ENCODE data around the gene SIX3. TPM values are rescaled to one million over a fixed set of nuclear protein-coding genes. Genes with fewer than 3 reads are reported as not detected.

The SIX3 gene
- not detected for polyA plus RNA-seq (2012; ENCODE audit: missing spikeins)

- FAIRE-seq (no peak), DNase-seq (ENCODE audit: insufficient read length) (no peak)
- no peak for TF ChIP-seq POLR2AphosphoS5 (IDR thresholded peaks at IDR 0.05; ENCODE audit: low read depth, low read length)
- TF ChIP-seq POLR2A (IDR thresholded peaks at IDR 0.05; ENCODE audit: low read depth, low read length), result no peak
- TF ChIP-seq TAF1 (IDR thresholded peaks at IDR 0.05; ENCODE audit: borderline replicate concordance, low read depth, low read length), result no peak
Measured at GRCh38 chr2:44941551-44942234, at the start of gene SIX3. Gene SIX3 (plus strand): TSS chr2:44941702. CDS start chr2:44942105, 403 bp downstream.

GRCh38 chr2:44894058-44894457 is 47.4 kb upstream of the SIX3 start:
- no peak for DNase-seq (ENCODE audit: insufficient read length)
- no peak for FAIRE-seq
- no peak for TF ChIP-seq POLR2AphosphoS5 (IDR thresholded peaks at IDR 0.05; ENCODE audit: low read depth, low read length)
- no peak for TF ChIP-seq POLR2A (IDR thresholded peaks at IDR 0.05; ENCODE audit: low read depth, low read length)
- no peak for TF ChIP-seq TAF1 (IDR thresholded peaks at IDR 0.05; ENCODE audit: borderline replicate concordance, low read depth, low read length)

DNA sequence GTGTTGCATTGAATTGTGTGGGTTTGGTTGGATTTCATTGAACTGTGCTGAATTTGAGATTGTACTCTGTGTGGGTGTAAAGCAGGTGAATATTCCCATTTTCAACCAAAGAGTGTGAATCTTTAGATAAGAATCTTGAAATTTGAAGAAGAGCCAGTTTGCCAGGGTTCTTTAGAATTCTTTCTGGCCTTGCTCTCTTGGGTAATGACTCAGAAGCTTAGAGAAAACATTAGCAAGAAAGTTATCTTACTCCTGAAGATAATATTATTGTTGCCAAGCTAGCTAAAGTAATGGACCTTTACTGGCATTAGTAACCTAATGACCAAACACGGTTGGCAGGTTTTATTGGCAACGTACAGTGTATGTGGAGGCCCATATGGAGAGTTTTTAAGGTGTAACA is 46.4 kb upstream of the SIX3 start:
- no peak for DNase-seq (ENCODE audit: insufficient read length)
- FAIRE-seq, result no peak
- TF ChIP-seq POLR2AphosphoS5 (IDR thresholded peaks at IDR 0.05; ENCODE audit: low read depth, low read length), result no peak

GRCh38 chr2:44897406-44897805 is 44.1 kb upstream of the SIX3 start:
- DNase-seq (ENCODE audit: insufficient read length), result no peak
- no peak for FAIRE-seq

DNA sequence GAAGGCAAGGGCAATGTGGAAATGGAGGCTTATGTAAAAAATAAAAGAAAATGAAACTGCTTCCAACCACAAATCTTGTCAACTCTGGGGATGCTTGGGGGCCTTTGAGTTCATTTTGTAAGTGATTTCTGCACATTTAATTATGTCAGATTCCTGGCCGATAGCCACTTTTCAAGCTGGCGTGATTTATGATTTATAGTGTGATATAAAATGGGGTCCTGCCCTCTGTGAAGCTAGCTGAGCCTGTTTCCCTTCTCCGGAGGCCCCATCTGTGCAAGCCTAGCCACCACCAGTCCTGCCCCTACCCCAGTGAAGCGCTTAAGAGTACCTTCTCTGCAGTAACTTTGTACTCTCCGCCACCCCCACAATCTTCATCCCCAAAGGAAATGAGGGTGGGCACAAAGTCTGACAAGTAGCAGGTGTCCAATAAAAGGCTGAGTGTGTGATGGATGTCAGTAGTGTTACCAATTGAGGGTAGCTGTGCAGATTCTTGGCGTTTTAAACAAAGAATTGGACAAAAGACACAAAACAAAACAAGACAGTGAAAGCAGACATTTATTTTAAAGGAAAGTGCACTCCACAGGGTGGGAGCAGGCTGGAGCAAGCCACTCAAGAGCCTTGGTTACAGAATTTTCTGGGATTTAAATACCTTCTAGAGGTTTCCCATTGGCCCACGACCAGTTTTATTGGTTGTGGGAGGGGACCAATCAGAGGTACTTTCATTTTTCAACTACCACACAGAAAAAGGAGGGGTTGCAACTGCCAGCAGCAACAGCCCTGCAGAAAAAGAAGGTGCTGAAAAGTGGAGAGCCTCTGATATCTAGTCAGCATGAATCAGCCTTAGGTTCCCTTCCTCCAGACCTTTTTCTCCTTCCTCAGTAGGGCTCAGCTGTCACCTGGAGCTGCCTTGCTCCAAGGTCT is 39.0 kb upstream of the SIX3 start:
- TF ChIP-seq POLR2AphosphoS5 (IDR thresholded peaks at IDR 0.05; ENCODE audit: low read depth, low read length) (no peak), POLR2A (IDR thresholded peaks at IDR 0.05; ENCODE audit: low read depth, low read length) (no peak), TAF1 (IDR thresholded peaks at IDR 0.05; ENCODE audit: borderline replicate concordance, low read depth, low read length) (no peak)
- DNase-seq (ENCODE audit: insufficient read length), result no peak
- FAIRE-seq, result no peak

More at GRCh38 chr2:44897406-44897805, 44.1 kb upstream of the SIX3 start:
- TF ChIP-seq POLR2A (IDR thresholded peaks at IDR 0.05; ENCODE audit: low read depth, low read length), result no peak
- TF ChIP-seq POLR2AphosphoS5 (IDR thresholded peaks at IDR 0.05; ENCODE audit: low read depth, low read length), result no peak

DNA sequence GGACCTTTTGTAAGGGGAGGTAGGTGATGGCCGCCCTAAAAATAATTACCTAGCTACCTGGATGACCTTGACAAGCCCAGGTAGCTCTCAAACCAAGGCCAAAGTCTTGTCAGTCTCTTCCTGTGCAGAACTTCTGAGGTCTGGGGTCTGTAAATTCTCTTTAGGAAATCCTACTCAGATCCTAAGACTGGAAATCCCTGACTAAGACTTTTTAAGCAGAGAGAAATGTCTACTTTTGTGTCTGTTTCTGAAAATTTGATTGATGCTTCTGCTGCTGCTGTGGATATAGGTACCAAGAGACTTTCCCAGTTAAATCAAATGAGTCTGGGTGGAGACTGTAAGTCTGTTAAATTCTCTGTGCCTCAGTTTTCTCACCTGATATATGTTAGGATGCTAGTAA is 36.9 kb upstream of the SIX3 start:
- DNase-seq (ENCODE audit: insufficient read length) (no peak), FAIRE-seq (no peak)
- TF ChIP-seq POLR2A (IDR thresholded peaks at IDR 0.05; ENCODE audit: low read depth, low read length), result no peak
- no peak for TF ChIP-seq TAF1 (IDR thresholded peaks at IDR 0.05; ENCODE audit: borderline replicate concordance, low read depth, low read length)
- no peak for TF ChIP-seq POLR2AphosphoS5 (IDR thresholded peaks at IDR 0.05; ENCODE audit: low read depth, low read length)

GRCh38 chr2:44906972-44907371 is 34.5 kb upstream of the SIX3 start:
- DNase-seq (ENCODE audit: insufficient read length), result no peak
- no peak for TF ChIP-seq POLR2A (IDR thresholded peaks at IDR 0.05; ENCODE audit: low read depth, low read length)
- TF ChIP-seq POLR2AphosphoS5 (IDR thresholded peaks at IDR 0.05; ENCODE audit: low read depth, low read length), result no peak
- no peak for TF ChIP-seq TAF1 (IDR thresholded peaks at IDR 0.05; ENCODE audit: borderline replicate concordance, low read depth, low read length)
- no peak for FAIRE-seq

GRCh38 chr2:44909831-44910230 is 31.7 kb upstream of the SIX3 start:
- FAIRE-seq (no peak), DNase-seq (ENCODE audit: insufficient read length) (no peak)
- no peak for TF ChIP-seq POLR2A (IDR thresholded peaks at IDR 0.05; ENCODE audit: low read depth, low read length)
- TF ChIP-seq TAF1 (IDR thresholded peaks at IDR 0.05; ENCODE audit: borderline replicate concordance, low read depth, low read length), result no peak
- no peak for TF ChIP-seq POLR2AphosphoS5 (IDR thresholded peaks at IDR 0.05; ENCODE audit: low read depth, low read length)

- FAIRE-seq, result no peak
- no peak for DNase-seq (ENCODE audit: insufficient read length)
- TF ChIP-seq TAF1 (IDR thresholded peaks at IDR 0.05; ENCODE audit: borderline replicate concordance, low read depth, low read length), result no peak
- no peak for TF ChIP-seq POLR2A (IDR thresholded peaks at IDR 0.05; ENCODE audit: low read depth, low read length)
- TF ChIP-seq POLR2AphosphoS5 (IDR thresholded peaks at IDR 0.05; ENCODE audit: low read depth, low read length), result no peak
Measured at GRCh38 chr2:44912660-44913059, 28.8 kb upstream of the SIX3 start.

- FAIRE-seq, result no peak
- TF ChIP-seq TAF1 (IDR thresholded peaks at IDR 0.05; ENCODE audit: borderline replicate concordance, low read depth, low read length) (no peak), POLR2A (IDR thresholded peaks at IDR 0.05; ENCODE audit: low read depth, low read length) (no peak), POLR2AphosphoS5 (IDR thresholded peaks at IDR 0.05; ENCODE audit: low read depth, low read length) (no peak)
Measured at GRCh38 chr2:44916291-44916690, 25.2 kb upstream of the SIX3 start.

GRCh38 chr2:44918095-44918775 is 23.3 kb upstream of the SIX3 start:
- FAIRE-seq (no peak), DNase-seq (ENCODE audit: insufficient read length) (no peak)
- no peak for TF ChIP-seq POLR2AphosphoS5 (IDR thresholded peaks at IDR 0.05; ENCODE audit: low read depth, low read length)
- no peak for TF ChIP-seq TAF1 (IDR thresholded peaks at IDR 0.05; ENCODE audit: borderline replicate concordance, low read depth, low read length)
- TF ChIP-seq POLR2A (IDR thresholded peaks at IDR 0.05; ENCODE audit: low read depth, low read length), result no peak

More at GRCh38 chr2:44916291-44916690, 25.2 kb upstream of the SIX3 start:
- DNase-seq (ENCODE audit: insufficient read length), result no peak

All from GM12892 (cell line).